Measurements from ENCODE around the gene ZNF726.

DNA sequence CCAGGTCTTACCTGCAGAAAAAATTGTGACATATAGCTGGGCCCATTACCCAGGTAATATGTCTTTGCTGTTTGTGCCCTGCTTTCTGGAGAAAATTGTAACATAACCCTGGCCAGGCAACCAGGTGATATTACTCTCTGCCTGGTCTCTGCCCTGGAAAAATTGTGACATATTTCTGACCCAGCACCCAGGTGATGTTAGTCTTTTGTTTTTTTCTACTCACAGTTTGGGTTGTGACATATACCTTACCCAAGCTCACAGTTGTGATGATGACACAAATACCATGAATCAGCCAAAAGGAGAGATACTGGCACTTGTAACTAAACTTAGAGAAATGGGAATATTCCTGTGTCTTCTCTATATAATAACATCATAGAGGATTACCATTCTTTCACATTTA is 6.5 kb upstream of the ZNF726 start:
- TF ChIP-seq CTCF (IDR thresholded peaks at IDR 0.05; ENCODE audit: extremely low read depth in 1 of 2, insufficient read depth in 1 of 2, low read depth in 1 of 2, low read length in 2 of 2) (no peak), MYC (IDR thresholded peaks at IDR 0.05; ENCODE audit: low read depth, low read length) (no peak), EZH2 (IDR thresholded peaks at IDR 0.05; ENCODE audit: borderline replicate concordance, low read depth, low read length, severe bottlenecking) (no peak), POLR2AphosphoS5 (IDR thresholded peaks at IDR 0.05; ENCODE audit: insufficient read depth, low read depth, low read length) (no peak), JUN (IDR thresholded peaks at IDR 0.05; ENCODE audit: borderline replicate concordance, insufficient read depth, insufficient read length, low read depth) (no peak), GATA2 (IDR thresholded peaks at IDR 0.05; ENCODE audit: insufficient read depth, insufficient read length, low read depth, low read length) (no peak), POLR2A (IDR thresholded peaks at IDR 0.05; ENCODE audit: low read depth, low read length) (no peak)

Measured in endothelial cell of umbilical vein (primary cell).